PC-9 (cell line): Measurements from ENCODE around the gene FHIP1A. TPM values are rescaled to one million over a fixed set of nuclear protein-coding genes. Genes with fewer than 3 reads are reported as not detected.

Experiments
- BruUV-seq: library from RNA; stranded (reverse); fragments of 400-500 nt; replicated peaks from 2 replicates; lab custom pipeline; 2021; lab: Mats Ljungman, UMichigan
- CTCF ChIA-PET: fragments of 300-600 bp; sonication (Branson Sonifier 250); formaldehyde crosslinking; loops from one replicate; lab custom pipeline; 2022; ENCODE audit warnings: antibody characterized with exemption; lab: Charles Lee
- POLR2A ChIA-PET: fragments of 300-600 bp; sonication (Branson Sonifier 250); formaldehyde crosslinking; loops from one replicate; lab custom pipeline; 2022; ENCODE audit warnings: antibody characterized with exemption; ENCODE audit not compliant: unreplicated experiment; lab: Charles Lee
- DNase-seq, 2 experiments: peaks; one replicate each; pipeline versions ENCODE4 v3.0.0 to v3.0.0-alpha.2; 2015 to 2022; ENCODE audit warnings: mixed read lengths in 1 of 2
- H2AFZ ChIP-seq: fragments of 200-600 bp; sonication (generic); 2 replicates; pipeline ENCODE4 v1.8.1; 2017; ENCODE audit warnings: antibody characterized with exemption
- H3F3A ChIP-seq: fragments of 200-600 bp; sonication (generic); 2 replicates; pipeline ENCODE4 v1.8.1; 2017; ENCODE audit warnings: antibody characterized with exemption, mild to moderate bottlenecking, low read depth; ENCODE audit not compliant: insufficient read depth
- H3K27ac ChIP-seq: fragments of 200-600 bp; sonication (generic); 2 replicates; pipeline ENCODE4 v1.6.1; 2016; ENCODE audit warnings: mixed run types
- H3K27me3 ChIP-seq: fragments of 200-600 bp; sonication (generic); 2 replicates; pipeline ENCODE4 v1.6.1; 2016; ENCODE audit warnings: low read depth, mixed run types; ENCODE audit not compliant: insufficient read depth
- H3K36me3 ChIP-seq: fragments of 200-600 bp; sonication (generic); 2 replicates; pipeline ENCODE4 v1.6.1; 2016; ENCODE audit warnings: low read depth, mixed run types
- H3K4me1 ChIP-seq: fragments of 200-600 bp; sonication (generic); replicated peaks from 2 replicates; pipeline ENCODE4 v1.6.1; 2016; ENCODE audit warnings: mixed run types; ENCODE audit not compliant: insufficient read depth
- H3K4me2 ChIP-seq: fragments of 200-600 bp; sonication (generic); 2 replicates; pipeline ENCODE4 v1.6.1; 2017; ENCODE audit warnings: mixed run types
- H3K4me3 ChIP-seq: fragments of 200-600 bp; sonication (generic); 2 replicates; pipeline ENCODE4 v1.6.1; 2016; ENCODE audit warnings: mixed run types
- H3K79me2 ChIP-seq: fragments of 200-600 bp; sonication (generic); 2 replicates; pipeline ENCODE4 v1.6.1; 2017; ENCODE audit warnings: low read depth, mixed run types
- H3K9me2 ChIP-seq: fragments of 200-600 bp; sonication (generic); 2 replicates; pipeline ENCODE4 v1.8.1; 2017; ENCODE audit warnings: mild to moderate bottlenecking; ENCODE audit not compliant: insufficient read depth
- H3K9me3 ChIP-seq: fragments of 200-600 bp; sonication (generic); 2 replicates; pipeline ENCODE4 v1.8.1; 2016; ENCODE audit warnings: low read depth; ENCODE audit not compliant: insufficient read depth
- H4K20me1 ChIP-seq: fragments of 200-600 bp; sonication (generic); 2 replicates; pipeline ENCODE4 v1.8.1; 2017; ENCODE audit not compliant: insufficient read depth
- CTCF ChIP-seq: fragments of 200-600 bp; sonication (generic); conservative IDR thresholded peaks from 2 replicates; pipeline ENCODE4 v1.6.1; 2017; ENCODE audit warnings: mixed run types, antibody characterized with exemption, mild to moderate bottlenecking, moderate library complexity
- EZH2 ChIP-seq: fragments of 200-600 bp; sonication (generic); IDR thresholded peaks from 2 replicates; pipeline ENCODE4 v1.8.0; 2017; ENCODE audit warnings: antibody characterized with exemption, low read depth
- intact Hi-C: fragments of 100-400 bp; cut with micrococcal nuclease; formaldehyde crosslinking; loops from one replicate; pipeline ENCODE4 v1.10.0; 2022; ENCODE audit not compliant: unreplicated experiment
- total RNA-seq: library from RNA; stranded (reverse); gene quantifications from 2 replicates; pipeline ENCODE4 v1.2.3, GENCODE V29; 2021

The FHIP1A gene
- total RNA-seq, 1 experiment from 2014 or later = 33.7 TPM

- no peaks in the 10 kb centered on the region for H3K9me2 ChIP-seq
- H4K20me1 ChIP-seq = no peaks in the 10 kb centered on the region
- CTCF ChIA-PET = no interaction called here
- H3K4me2 ChIP-seq = no peak overlapping the region
- intact Hi-C loops = no loop called here
- no peak overlapping the region for H3K27ac ChIP-seq
- TF ChIP-seq CTCF (no peak), EZH2 (no peak)
- no peaks in the 10 kb centered on the region for H3K27me3 ChIP-seq
- DNase-seq = no peak
- no TSS peak for BruUV-seq
- H3K79me2 ChIP-seq = peaks cover 29% of the 10 kb centered on the region
- no peaks in the 10 kb centered on the region for H3K9me3 ChIP-seq
- no peaks in the 10 kb centered on the region for H3K36me3 ChIP-seq
- no peak overlapping the region for H2AFZ ChIP-seq
- H3K4me3 ChIP-seq = no peak overlapping the region
- peaks cover 6% of the 10 kb centered on the region; the same call in 1 of the 2 replicates for H3F3A ChIP-seq
- POLR2A ChIA-PET = interaction anchor here (0.6 kb wide), 1 partner anchor 31 kb away, joined by 4 read pairs; no protein-coding TSS in a partner anchor
- peaks cover 20% of the 10 kb centered on the region for H3K4me1 ChIP-seq
Observed at GRCh38 chr4:151438154-151438553, 29.2 kb downstream of the FHIP1A start.

- TF ChIP-seq EZH2 = no peak
- TF ChIP-seq CTCF = no peak
- H2AFZ ChIP-seq = no peak overlapping the region
- intact Hi-C loops = no loop called here
- H4K20me1 ChIP-seq = no peaks in the 10 kb centered on the region
- H3F3A ChIP-seq = peaks cover 6% of the 10 kb centered on the region; the same call in 1 of the 2 replicates
- ChIA-PET CTCF (no interaction called here), POLR2A (no interaction called here)
- no peak overlapping the region for H3K4me2 ChIP-seq
- no peak overlapping the region for H3K4me3 ChIP-seq
- H3K4me1 ChIP-seq = peaks cover 8% of the 10 kb centered on the region
- DNase-seq = no peak
- no peaks in the 10 kb centered on the region for H3K27me3 ChIP-seq
- no peaks in the 10 kb centered on the region for H3K9me2 ChIP-seq
- H3K27ac ChIP-seq = no peak overlapping the region
- H3K79me2 ChIP-seq = peaks cover 20% of the 10 kb centered on the region; the same call in 1 of the 2 replicates
- H3K9me3 ChIP-seq = no peaks in the 10 kb centered on the region
- no peaks in the 10 kb centered on the region for H3K36me3 ChIP-seq
- BruUV-seq = no TSS peak
Observed at GRCh38 chr4:151439320-151439719, 30.3 kb downstream of the FHIP1A start.

GRCh38 chr4:151442002-151442401, 33.0 kb downstream of the FHIP1A start:
- Histone ChIP-seq H4K20me1 (no peaks in the 10 kb centered on the region), H3K27me3 (no peaks in the 10 kb centered on the region), H3F3A (no peaks in the 10 kb centered on the region), H3K9me2 (no peaks in the 10 kb centered on the region), H3K36me3 (no peaks in the 10 kb centered on the region), H3K4me1 (no peaks in the 10 kb centered on the region), H2AFZ (no peak overlapping the region), H3K4me3 (no peak overlapping the region), H3K79me2 (0 out of 2 replicates have a peak, but pooled peaks cover 8% of the 10 kb centered on the region), H3K9me3 (no peaks in the 10 kb centered on the region), H3K4me2 (no peak overlapping the region), H3K27ac (no peak overlapping the region)
- intact Hi-C loops = no loop called here
- no TSS peak for BruUV-seq
- no peak for TF ChIP-seq CTCF
- no peak for TF ChIP-seq EZH2
- DNase-seq = no peak
- ChIA-PET CTCF (no interaction called here), POLR2A (no interaction called here)
